Measurements from ENCODE around the gene PKD1L1.

PKD1L1 gene

DNA sequence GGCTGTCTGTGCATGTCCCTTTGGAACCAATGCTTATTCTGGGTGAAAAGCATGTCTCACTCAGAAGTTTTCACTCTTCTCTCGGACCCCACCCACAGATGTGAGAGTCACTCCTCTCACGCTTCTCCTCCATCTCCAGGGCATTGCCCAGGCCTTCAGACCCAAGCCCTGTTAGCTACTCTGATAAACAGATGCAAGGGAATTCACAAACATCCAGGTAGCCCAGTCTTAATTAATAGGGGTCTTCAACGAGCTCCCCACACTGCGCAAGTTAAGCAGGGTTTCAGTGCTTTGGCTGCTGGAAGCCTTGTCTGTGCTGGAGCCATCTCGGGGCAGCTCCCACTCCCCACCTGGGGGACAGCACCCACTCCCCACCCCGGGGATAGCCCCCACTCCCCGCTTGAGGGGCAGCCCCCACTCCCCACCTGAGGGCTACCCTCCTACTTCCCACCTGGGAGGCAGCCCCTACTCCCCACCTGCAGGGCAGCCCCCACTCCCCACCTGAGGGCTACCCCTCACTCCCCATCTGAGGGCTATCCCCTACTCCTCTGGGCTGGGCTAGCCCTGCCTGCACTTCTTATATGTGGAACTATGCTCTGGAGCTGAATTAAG is 8.7 kb downstream of the PKD1L1 start:
- H3K4me2 ChIP-seq: no peak overlapping the region
- no peak overlapping the region for H3K4me3 ChIP-seq
- no peaks in the 10 kb centered on the region for H3K36me3 ChIP-seq
- no peak overlapping the region for H3K9ac ChIP-seq
- H3K4me1 ChIP-seq: peaks cover 46% of the 10 kb centered on the region
- H4K20me1 ChIP-seq: no peaks in the 10 kb centered on the region
- H3K27ac ChIP-seq: no peak overlapping the region
- TF ChIP-seq Cebpa-rat (IDR thresholded peaks at IDR 0.05): no peak
- no peaks in the 10 kb centered on the region for H3K27me3 ChIP-seq
- no peaks in the 10 kb centered on the region for H3K9me3 ChIP-seq

DNA sequence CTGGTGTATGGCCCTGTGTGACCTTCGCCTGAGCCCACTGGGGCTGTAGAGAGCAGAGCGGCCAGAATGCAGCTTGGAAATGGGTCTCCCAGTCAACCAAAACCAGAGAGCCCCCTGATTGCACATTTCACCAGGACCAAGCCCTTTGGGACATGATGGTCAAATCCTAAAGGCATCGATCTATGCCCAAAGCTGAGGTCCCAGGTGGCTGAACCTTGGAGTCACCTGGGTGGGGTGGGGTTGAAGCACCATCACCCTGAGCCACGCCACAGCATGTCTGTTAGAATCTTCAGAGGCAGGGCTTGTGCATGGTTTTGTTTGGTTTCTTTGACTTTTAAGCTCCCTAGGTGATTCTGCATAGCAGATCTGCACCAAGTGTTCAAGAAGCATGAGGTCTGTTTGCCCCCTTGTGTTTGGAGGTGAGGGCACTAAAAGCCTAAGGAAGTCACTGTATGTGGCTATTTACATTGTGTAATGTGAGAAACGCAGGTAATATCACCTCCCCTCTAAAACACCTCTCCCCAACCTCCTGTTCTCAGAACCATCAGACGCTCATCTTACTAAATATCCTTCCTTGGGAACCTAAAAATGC is 9.6 kb downstream of the PKD1L1 start:
- no peaks in the 10 kb centered on the region for H3K9me3 ChIP-seq
- H3K4me1 ChIP-seq: peaks cover 53% of the 10 kb centered on the region
- no peaks in the 10 kb centered on the region for H3K36me3 ChIP-seq
- no peaks in the 10 kb centered on the region for H3K27me3 ChIP-seq
- H3K9ac ChIP-seq: no peak overlapping the region
- H4K20me1 ChIP-seq: no peaks in the 10 kb centered on the region
- peak overlapping the region; percentile 79 for H3K4me2 ChIP-seq
- TF ChIP-seq Cebpa-rat (IDR thresholded peaks at IDR 0.05): no peak
- no peak overlapping the region for H3K4me3 ChIP-seq
- no peak overlapping the region for H3K27ac ChIP-seq

DNA sequence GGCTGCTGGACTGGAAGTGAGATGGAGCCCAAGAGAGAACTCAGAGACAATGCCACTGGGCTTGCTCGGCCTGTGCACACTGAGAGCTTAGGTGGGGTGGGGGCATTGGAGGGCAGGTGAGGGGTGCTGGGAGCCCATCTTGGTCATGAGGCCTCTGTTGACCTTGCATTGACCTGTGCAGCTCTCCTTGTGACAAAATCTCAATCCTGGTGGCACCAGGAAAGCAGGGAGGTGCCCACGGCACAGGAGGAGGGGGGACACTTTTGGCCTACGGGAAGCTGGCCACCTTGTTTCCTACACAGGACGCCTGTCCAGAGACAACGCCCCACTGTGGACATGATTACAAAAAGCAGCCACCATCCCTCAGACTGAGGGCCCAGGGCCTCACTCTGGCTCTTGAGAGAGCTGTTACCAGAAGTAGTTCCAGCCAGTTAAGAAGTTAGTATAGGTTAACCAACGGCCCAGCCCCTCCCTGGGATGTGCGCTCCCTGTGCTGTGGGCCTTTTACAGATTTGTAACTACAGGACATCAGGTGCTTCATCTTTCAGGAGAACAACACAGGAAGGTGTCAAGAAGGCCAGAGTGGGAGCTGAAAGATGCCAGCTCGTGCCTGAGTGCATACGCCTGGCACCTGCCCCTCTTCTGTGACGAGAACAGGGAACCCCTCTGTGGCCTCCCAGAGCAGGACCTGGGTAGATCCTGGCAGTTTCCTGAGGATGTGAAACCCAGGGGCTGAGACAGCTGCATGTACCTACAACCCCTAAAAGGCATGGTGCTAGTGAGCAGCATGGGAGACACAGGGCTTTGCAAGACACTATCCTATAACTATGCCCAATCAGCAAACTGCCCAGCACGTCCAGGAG is 10.3 kb downstream of the PKD1L1 start:
- Histone ChIP-seq H3K27me3 (no peaks in the 10 kb centered on the region), H3K9me3 (no peaks in the 10 kb centered on the region), H3K4me2 (peak overlapping the region; percentile 79), H3K27ac (no peak overlapping the region), H3K36me3 (no peaks in the 10 kb centered on the region), H4K20me1 (no peaks in the 10 kb centered on the region), H3K4me3 (0 out of 2 replicates have a peak overlapping the region, but pooled peaks have one; percentile 8), H3K9ac (no peak overlapping the region), H3K4me1 (peaks cover 53% of the 10 kb centered on the region)
- TF ChIP-seq Cebpa-rat (IDR thresholded peaks at IDR 0.05): no peak

DNA sequence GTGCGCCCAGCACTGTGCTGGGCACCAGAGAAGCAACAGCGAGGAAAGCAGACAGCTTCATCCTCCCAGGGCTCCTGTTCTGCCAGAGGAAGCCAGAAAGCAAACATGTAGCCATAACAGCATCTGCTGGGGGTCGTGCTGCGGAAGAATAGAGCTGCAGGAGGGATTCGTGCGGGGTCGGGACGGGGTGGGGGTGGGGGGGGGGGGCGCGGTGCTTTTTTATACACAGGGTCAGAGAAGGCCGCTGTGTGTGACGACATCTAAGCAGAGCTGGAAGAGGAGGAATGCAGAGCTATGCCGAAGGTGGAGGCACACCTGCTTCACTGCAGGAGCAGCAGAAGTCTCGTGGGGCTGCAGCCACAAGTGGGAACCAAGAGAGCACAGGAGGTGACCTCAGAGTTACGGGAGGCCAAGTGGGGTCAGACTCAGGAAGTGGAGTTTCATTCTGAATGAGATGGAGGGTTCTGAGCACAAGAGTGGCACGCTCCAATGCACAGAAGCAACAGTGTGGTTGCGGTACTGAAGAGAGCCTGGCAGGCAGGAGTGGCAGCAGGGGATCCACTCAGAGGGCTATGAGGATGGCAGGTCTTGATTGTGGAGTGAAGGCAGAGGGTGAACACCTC is 11.1 kb downstream of the PKD1L1 start:
- H3K9ac ChIP-seq: no peak overlapping the region
- no peaks in the 10 kb centered on the region for H3K36me3 ChIP-seq
- peaks cover 53% of the 10 kb centered on the region for H3K4me1 ChIP-seq
- 0 out of 2 replicates have a peak overlapping the region, but pooled peaks have one; percentile 8 for H3K4me3 ChIP-seq
- TF ChIP-seq Cebpa-rat (IDR thresholded peaks at IDR 0.05): no peak
- H3K27me3 ChIP-seq: no peaks in the 10 kb centered on the region
- H3K9me3 ChIP-seq: no peaks in the 10 kb centered on the region
- no peaks in the 10 kb centered on the region for H4K20me1 ChIP-seq
- H3K4me2 ChIP-seq: peak overlapping the region; percentile 79
- no peak overlapping the region for H3K27ac ChIP-seq

DNA sequence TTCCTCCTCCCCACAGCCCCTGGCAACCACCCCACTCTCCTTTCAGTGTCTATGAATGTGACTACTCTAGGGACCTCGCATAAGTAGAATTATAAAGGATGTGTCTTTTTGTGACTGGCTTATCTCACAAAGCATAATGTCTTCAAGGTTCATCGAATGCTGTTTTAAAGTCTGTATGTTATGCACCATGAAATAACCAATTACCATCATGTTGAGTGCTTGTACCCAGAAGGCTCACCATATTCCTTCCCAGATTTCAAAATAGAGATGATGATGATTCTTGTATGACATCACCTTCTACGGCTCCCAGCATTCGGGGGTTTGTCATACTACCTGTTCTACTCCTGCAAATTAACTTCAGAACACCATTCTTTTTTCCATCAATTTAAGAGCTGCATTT is 11.9 kb downstream of the PKD1L1 start:
- no peaks in the 10 kb centered on the region for H3K9me3 ChIP-seq
- no peaks in the 10 kb centered on the region for H3K36me3 ChIP-seq
- H4K20me1 ChIP-seq: no peaks in the 10 kb centered on the region
- H3K4me2 ChIP-seq: peak overlapping the region; percentile 79
- no peak overlapping the region for H3K4me3 ChIP-seq
- H3K27ac ChIP-seq: no peak overlapping the region
- peaks cover 53% of the 10 kb centered on the region for H3K4me1 ChIP-seq
- no peak for TF ChIP-seq Cebpa-rat (IDR thresholded peaks at IDR 0.05)
- H3K27me3 ChIP-seq: no peaks in the 10 kb centered on the region
- H3K9ac ChIP-seq: no peak overlapping the region

DNA sequence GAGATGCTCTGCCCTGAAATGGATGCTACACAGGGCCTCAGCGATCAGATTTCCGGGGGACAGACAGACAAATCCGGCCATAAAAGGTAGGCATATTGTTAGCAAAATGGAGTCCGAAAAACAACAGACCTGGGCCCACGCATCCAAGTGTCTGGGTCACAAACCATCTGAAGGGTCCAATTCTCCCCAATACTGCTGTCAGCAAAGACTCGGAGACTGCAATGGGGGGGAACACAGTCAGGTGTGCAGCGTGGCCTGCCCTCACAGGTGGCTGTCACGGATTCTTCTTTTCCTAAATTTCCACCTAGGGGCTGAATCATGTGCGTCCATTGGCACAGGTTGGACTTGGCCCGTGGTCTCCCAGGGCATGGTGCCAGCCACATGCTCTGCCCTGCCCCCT is 12.9 kb downstream of the PKD1L1 start:
- Histone ChIP-seq H4K20me1 (no peaks in the 10 kb centered on the region), H3K4me2 (peak overlapping the region; percentile 30; the same call in 1 of the 2 replicates), H3K4me1 (peaks cover 53% of the 10 kb centered on the region), H3K4me3 (no peak overlapping the region), H3K27ac (no peak overlapping the region), H3K27me3 (no peaks in the 10 kb centered on the region), H3K9ac (no peak overlapping the region), H3K36me3 (no peaks in the 10 kb centered on the region), H3K9me3 (no peaks in the 10 kb centered on the region)
- no peak for TF ChIP-seq Cebpa-rat (IDR thresholded peaks at IDR 0.05)

DNA sequence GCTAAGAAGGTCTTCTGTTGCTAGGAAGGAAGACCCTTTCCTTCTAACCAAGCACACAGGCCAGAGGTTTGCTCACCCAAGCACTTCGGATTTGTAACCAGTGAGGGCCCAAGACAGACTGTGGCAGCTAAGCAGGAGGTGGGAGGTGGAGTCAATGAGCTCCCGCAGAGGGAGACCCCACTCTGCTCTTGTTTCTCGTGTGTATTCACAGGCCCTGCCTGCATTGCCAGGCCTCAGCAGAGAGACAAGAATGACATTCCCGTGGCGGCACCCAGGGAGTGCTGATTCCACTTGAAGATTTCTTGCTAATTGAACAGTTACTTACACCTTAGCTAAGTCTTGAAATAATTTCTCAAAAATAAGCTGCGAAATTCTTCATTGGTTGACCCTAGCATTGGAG is 13.4 kb downstream of the PKD1L1 start:
- Histone ChIP-seq H3K4me2 (peak overlapping the region; percentile 30), H3K4me1 (peaks cover 54% of the 10 kb centered on the region), H3K27ac (no peak overlapping the region), H3K36me3 (no peaks in the 10 kb centered on the region), H3K27me3 (no peaks in the 10 kb centered on the region), H3K9ac (no peak overlapping the region), H3K4me3 (no peak overlapping the region), H4K20me1 (no peaks in the 10 kb centered on the region), H3K9me3 (no peaks in the 10 kb centered on the region)
- no peak for TF ChIP-seq Cebpa-rat (IDR thresholded peaks at IDR 0.05)

DNA sequence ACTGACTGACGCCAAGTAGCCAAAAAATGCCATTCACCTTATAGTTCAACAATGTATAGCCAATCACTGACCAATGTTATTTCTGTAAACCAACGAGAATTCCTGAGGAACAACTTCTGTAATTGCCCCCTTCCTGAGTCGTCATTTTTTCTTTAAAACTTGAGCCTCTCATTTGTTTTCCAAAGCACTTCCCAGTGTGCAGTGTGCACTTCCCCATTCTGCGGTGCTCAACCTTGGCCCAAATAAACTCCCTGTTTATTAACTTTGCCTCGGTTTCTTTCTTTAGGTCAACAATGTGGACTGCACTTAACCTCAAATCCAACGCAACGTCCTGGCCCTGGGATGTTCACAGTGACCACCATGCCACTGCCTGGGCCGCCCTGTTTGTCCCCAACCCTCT is 15.1 kb downstream of the PKD1L1 start:
- Histone ChIP-seq H3K27ac (no peak overlapping the region), H4K20me1 (no peaks in the 10 kb centered on the region), H3K4me3 (no peak overlapping the region), H3K9ac (no peak overlapping the region), H3K4me2 (no peak overlapping the region), H3K36me3 (no peaks in the 10 kb centered on the region), H3K4me1 (peaks cover 60% of the 10 kb centered on the region), H3K9me3 (no peaks in the 10 kb centered on the region), H3K27me3 (no peaks in the 10 kb centered on the region)
- TF ChIP-seq Cebpa-rat (IDR thresholded peaks at IDR 0.05): no peak

DNA sequence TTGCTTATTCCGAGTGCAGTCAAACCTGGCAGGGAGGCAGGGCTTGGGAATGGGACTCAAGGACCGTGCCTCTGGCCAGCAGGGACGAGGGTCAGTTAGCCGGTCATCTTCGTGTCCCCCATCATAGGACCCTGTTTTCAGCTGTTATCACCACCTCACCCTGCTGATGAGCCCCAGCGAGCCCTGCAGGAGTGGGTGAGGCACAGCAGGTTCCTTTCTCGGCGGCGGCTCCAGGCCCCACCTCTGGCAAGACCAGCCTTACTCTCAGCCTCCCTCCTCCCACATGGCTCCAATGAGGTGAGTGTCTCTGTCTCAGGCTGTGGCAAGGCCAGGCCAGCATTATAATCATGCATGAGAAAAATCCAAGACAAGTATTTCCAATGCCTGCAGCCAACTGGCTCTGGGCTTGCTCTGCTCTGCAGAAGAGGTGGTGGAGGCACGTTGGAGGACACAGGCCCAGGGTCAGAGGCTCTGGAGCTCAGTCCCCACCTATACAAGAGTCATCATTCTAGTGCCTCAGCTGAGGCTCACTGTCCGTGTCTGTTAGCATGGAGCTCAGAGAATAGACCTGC is 15.7 kb downstream of the PKD1L1 start:
- Histone ChIP-seq H3K27ac (no peak overlapping the region), H4K20me1 (no peaks in the 10 kb centered on the region), H3K9me3 (no peaks in the 10 kb centered on the region), H3K36me3 (no peaks in the 10 kb centered on the region), H3K9ac (no peak overlapping the region), H3K4me2 (no peak overlapping the region), H3K27me3 (no peaks in the 10 kb centered on the region), H3K4me3 (no peak overlapping the region), H3K4me1 (peaks cover 57% of the 10 kb centered on the region)
- TF ChIP-seq Cebpa-rat (IDR thresholded peaks at IDR 0.05): no peak
